ENCODE measurements around the gene FNDC5. TPM values are rescaled to one million over a fixed set of nuclear protein-coding genes. Genes with fewer than 3 reads are reported as not detected.

The FNDC5 gene
- total and polyA plus RNA-seq, 2 experiments from 2014 or later, result 1.0 to 1.7 TPM

- TF ChIP-seq ZNF462 (CRISPR knock-in tag; IDR thresholded peaks at IDR 0.05) (no peak), ZNF331 (CRISPR knock-in tag; IDR thresholded peaks at IDR 0.05; ENCODE audit: low read depth) (no peak)
Observed at GRCh38 chr1:32869923-32870614, 643 bp downstream of the FNDC5 start (continued).

- H3K4me3 Mint-ChIP-seq, result peak overlapping the region; percentile 74; the same call in 1 of the 3 replicates
- no peak overlapping the region for H3K4me3 ChIP-seq
- H3K27me3 ChIP-seq (ENCODE audit: insufficient read depth), result peaks cover 38% of the 10 kb centered on the region
- peaks cover 21% of the 10 kb centered on the region for H3K4me1 Mint-ChIP-seq
- no peak for ATAC-seq
- no peaks in the 10 kb centered on the region for H3K36me3 ChIP-seq (ENCODE audit: insufficient read depth)
- no peak overlapping the region for H2AFZ ChIP-seq
- TF ChIP-seq NANOG (IDR thresholded peaks at IDR 0.05; ENCODE audit: borderline replicate concordance), result no peak
- TF ChIP-seq ZNF462 (CRISPR knock-in tag; IDR thresholded peaks at IDR 0.05), result no peak
- no peak for TF ChIP-seq ZNF114 (CRISPR knock-in tag; IDR thresholded peaks at IDR 0.05)
- no peak for TF ChIP-seq STAT1 (IDR thresholded peaks at IDR 0.05; ENCODE audit: unreplicated experiment)
- H3K27ac Mint-ChIP-seq, result no peak overlapping the region
- no peak for DNase-seq (ENCODE audit: low spot score)
- H3K4me1 ChIP-seq (ENCODE audit: insufficient read depth), result peaks cover 19% of the 10 kb centered on the region; the same call in 1 of the 2 replicates
- no peaks in the 10 kb centered on the region for H3K9me2 ChIP-seq (ENCODE audit: insufficient read depth)
- H3F3A ChIP-seq (replicated peaks; ENCODE audit: low read depth), result peaks cover 9% of the 10 kb centered on the region; the same call in 1 of the 2 replicates
- no peak overlapping the region for H3K4me2 ChIP-seq
- H3K27ac ChIP-seq (ENCODE audit: low read depth), result no peak overlapping the region
- no peaks in the 10 kb centered on the region; the same call in 2 of the 3 replicates for H3K36me3 Mint-ChIP-seq (ENCODE audit: low read depth)
- no peaks in the 10 kb centered on the region; the same call in 2 of the 3 replicates for H3K9me3 Mint-ChIP-seq
- peaks cover 28% of the 10 kb centered on the region for H3K27me3 Mint-ChIP-seq (ENCODE audit: insufficient read depth, low read depth, poor library complexity)
- H3K79me2 ChIP-seq (replicated peaks; ENCODE audit: insufficient read depth), result no peaks in the 10 kb centered on the region
- no peaks in the 10 kb centered on the region for H4K20me1 ChIP-seq (replicated peaks; ENCODE audit: insufficient read depth)
Observed at GRCh38 chr1:32868806-32869455, 1.8 kb downstream of the FNDC5 start.

Data from GM23338 (cell line).